ENCODE data around the gene ARMC7. TPM values are rescaled to one million over a fixed set of nuclear protein-coding genes. Genes with fewer than 3 reads are reported as not detected.

The ARMC7 gene
- total and polyA plus RNA-seq, 4 experiments from 2014 or later, result 1.3 to 21.9 (median 11.7) TPM

GRCh38 chr17:75077072-75077495, 32.7 kb upstream of the ARMC7 start:
- Mint-ChIP-seq H3K27ac (peak overlapping the region in 3 of 7 donors; percentile 36 to 76 (median 68)), H3K36me3 (no peaks in the 10 kb centered on the region), H3K4me3 (peak overlapping the region; percentile 41 to 79 (median 68)), H3K27me3 (no peaks in the 10 kb centered on the region), H3K4me1 (peaks cover 0 to 24% (median 11%) of the 10 kb centered on the region in 4 donors), H3K9me3 (no peaks in the 10 kb centered on the region)
- intact Hi-C loops (cut with micrococcal nuclease), result no loop called here
- ChIA-PET CTCF (ENCODE audit: partially characterized antibody) (interaction anchor here (0.7 to 1.7 kb wide), 4 partner anchors 14 to 115 kb away, joined by 3 to 4 read pairs (median 4); partner anchors contain the start of gene MRPL58), POLR2A (ENCODE audit: partially characterized antibody) (interaction anchor here (0.6 to 4.1 kb wide), 5 partner anchors 9 to 908 kb away, joined by 3 to 26 read pairs (median 3); partner anchors contain the start of genes MRPL58 and SLC16A5)
- no peak for DNase-seq
- Histone ChIP-seq H3K27ac (ENCODE audit: low read depth, low read length) (no peak overlapping the region), H3K27me3 (ENCODE audit: insufficient read depth, low read length) (no peaks in the 10 kb centered on the region), H3K4me1 (ENCODE audit: insufficient read depth, low read length) (peaks cover 27% of the 10 kb centered on the region), H3K36me3 (ENCODE audit: insufficient read depth, low read length) (no peaks in the 10 kb centered on the region), H3K4me3 (ENCODE audit: low read length in 2 of 2) (peak overlapping the region in 1 of 2 donors; percentile 27), H3K9me3 (ENCODE audit: control insufficient read depth in 1 of 2, low read length in 2 of 2) (no peaks in the 10 kb centered on the region)

- ChIA-PET POLR2A (ENCODE audit: partially characterized antibody) (interaction anchor here (0.6 to 4.1 kb wide), 8 partner anchors 10 to 907 kb away, joined by 3 to 26 read pairs (median 4); partner anchors contain the start of genes MRPL58 and SLC16A5), CTCF (ENCODE audit: partially characterized antibody) (interaction anchor here (0.8 to 1.7 kb wide), 7 partner anchors 10 to 116 kb away, joined by 3 to 6 read pairs (median 4); partner anchors contain the start of genes MRPL58 and NT5C)
- Histone ChIP-seq H3K9me3 (ENCODE audit: control insufficient read depth in 1 of 2, low read length in 2 of 2) (no peaks in the 10 kb centered on the region), H3K27me3 (ENCODE audit: insufficient read depth, low read length) (no peaks in the 10 kb centered on the region), H3K27ac (ENCODE audit: low read depth, low read length) (peak overlapping the region; percentile 10), H3K4me3 (ENCODE audit: low read length in 2 of 2) (peak overlapping the region in 1 of 2 donors; percentile 27), H3K36me3 (ENCODE audit: insufficient read depth, low read length) (no peaks in the 10 kb centered on the region), H3K4me1 (ENCODE audit: insufficient read depth, low read length) (peaks cover 27% of the 10 kb centered on the region)
- Mint-ChIP-seq H3K27ac (peak overlapping the region in 4 of 7 donors; percentile 36 to 68 (median 58)), H3K36me3 (no peaks in the 10 kb centered on the region), H3K4me3 (peak overlapping the region; percentile 41 to 79 (median 68)), H3K27me3 (no peaks in the 10 kb centered on the region), H3K4me1 (peaks cover 0 to 27% (median 11%) of the 10 kb centered on the region in 4 donors), H3K9me3 (no peaks in the 10 kb centered on the region)
- intact Hi-C loops (cut with micrococcal nuclease), result no loop called here
- DNase-seq, result peak; percentile 23 to 52 (median 46)
Observed at GRCh38 chr17:75077496-75078283, 32.1 kb upstream of the ARMC7 start.

- POLR2A ChIA-PET (ENCODE audit: partially characterized antibody), result interaction anchor here (0.6 to 4.1 kb wide), 6 partner anchors 10 to 66 kb away, joined by 3 to 26 read pairs (median 4); partner anchors contain the start of genes MRPL58 and SLC16A5
- Histone ChIP-seq H3K27me3 (ENCODE audit: insufficient read depth, low read length) (no peaks in the 10 kb centered on the region), H3K36me3 (ENCODE audit: insufficient read depth, low read length) (no peaks in the 10 kb centered on the region), H3K4me3 (ENCODE audit: low read length in 2 of 2) (no peak overlapping the region), H3K4me1 (ENCODE audit: insufficient read depth, low read length) (peaks cover 27% of the 10 kb centered on the region), H3K9me3 (ENCODE audit: control insufficient read depth in 1 of 2, low read length in 2 of 2) (no peaks in the 10 kb centered on the region), H3K27ac (ENCODE audit: low read depth, low read length) (no peak overlapping the region)
- DNase-seq, result no peak
- Mint-ChIP-seq H3K4me1 (peaks cover 0 to 27% (median 11%) of the 10 kb centered on the region in 4 donors), H3K9me3 (no peaks in the 10 kb centered on the region), H3K27me3 (no peaks in the 10 kb centered on the region), H3K4me3 (peak overlapping the region in 1 of 8 donors; percentile 51), H3K27ac (peak overlapping the region in 3 of 7 donors; percentile 36 to 63 (median 41)), H3K36me3 (no peaks in the 10 kb centered on the region)
- CTCF ChIA-PET (ENCODE audit: partially characterized antibody), result interaction anchor here (0.8 to 1.4 kb wide), 6 partner anchors 11 to 117 kb away, joined by 3 to 6 read pairs (median 4); partner anchors contain the start of gene NT5C
- intact Hi-C loops (cut with micrococcal nuclease), result no loop called here
Observed at GRCh38 chr17:75078284-75079022, 31.3 kb upstream of the ARMC7 start.

GRCh38 chr17:75079023-75079373, 30.8 kb upstream of the ARMC7 start:
- CTCF ChIA-PET (ENCODE audit: partially characterized antibody), result interaction anchor here (1.0 to 1.3 kb wide), 3 partner anchors 35 to 118 kb away, joined by 3 to 5 read pairs (median 3); no protein-coding TSS in a partner anchor
- Histone ChIP-seq H3K9me3 (ENCODE audit: control insufficient read depth in 1 of 2, low read length in 2 of 2) (no peaks in the 10 kb centered on the region), H3K4me1 (ENCODE audit: insufficient read depth, low read length) (peaks cover 30% of the 10 kb centered on the region), H3K27ac (ENCODE audit: low read depth, low read length) (no peak overlapping the region), H3K27me3 (ENCODE audit: insufficient read depth, low read length) (no peaks in the 10 kb centered on the region), H3K36me3 (ENCODE audit: insufficient read depth, low read length) (no peaks in the 10 kb centered on the region), H3K4me3 (ENCODE audit: low read length in 2 of 2) (no peak overlapping the region)
- intact Hi-C loops (cut with micrococcal nuclease), result no loop called here
- Mint-ChIP-seq H3K27me3 (no peaks in the 10 kb centered on the region), H3K36me3 (no peaks in the 10 kb centered on the region), H3K27ac (peak overlapping the region in 1 of 7 donors; percentile 41), H3K4me1 (peaks cover 3 to 32% (median 14%) of the 10 kb centered on the region in 4 donors), H3K4me3 (peak overlapping the region in 3 of 8 donors; percentile 2 to 51 (median 8)), H3K9me3 (no peaks in the 10 kb centered on the region)
- DNase-seq, result no peak
- POLR2A ChIA-PET (ENCODE audit: partially characterized antibody), result interaction anchor here (0.6 to 4.1 kb wide), 4 partner anchors 9 to 104 kb away, joined by 3 to 26 read pairs (median 4); partner anchors contain the start of genes MRPL58, SLC16A5 and SUMO2

- Mint-ChIP-seq H3K4me1 (peaks cover 11 to 47% (median 26%) of the 10 kb centered on the region in 4 donors), H3K36me3 (no peaks in the 10 kb centered on the region), H3K4me3 (no peak overlapping the region), H3K9me3 (no peaks in the 10 kb centered on the region), H3K27me3 (no peaks in the 10 kb centered on the region), H3K27ac (peak overlapping the region in 1 of 7 donors; percentile 36)
- no peaks in the 10 kb centered on the region for H3K27me3 ChIP-seq (ENCODE audit: insufficient read depth, low read length)
- ChIA-PET CTCF (ENCODE audit: partially characterized antibody) (interaction anchor here (0.5 to 0.9 kb wide), 2 partner anchors 28 to 87 kb away, joined by 3 read pairs; no protein-coding TSS in a partner anchor), POLR2A (ENCODE audit: partially characterized antibody) (interaction anchor here (0.6 to 1.1 kb wide), 2 partner anchors 14 to 188 kb away, joined by 3 read pairs; no protein-coding TSS in a partner anchor)
- H3K4me3 ChIP-seq (ENCODE audit: low read length in 2 of 2), result no peak overlapping the region
- H3K4me1 ChIP-seq (ENCODE audit: insufficient read depth, low read length), result peaks cover 33% of the 10 kb centered on the region
- H3K27ac ChIP-seq (ENCODE audit: low read depth, low read length), result no peak overlapping the region
- H3K36me3 ChIP-seq (ENCODE audit: insufficient read depth, low read length), result no peaks in the 10 kb centered on the region
- intact Hi-C loops (cut with micrococcal nuclease), result no loop called here
- no peak for DNase-seq
- no peaks in the 10 kb centered on the region for H3K9me3 ChIP-seq (ENCODE audit: control insufficient read depth in 1 of 2, low read length in 2 of 2)
Observed at GRCh38 chr17:75081611-75082540, 27.9 kb upstream of the ARMC7 start.

GRCh38 chr17:75082683-75083082, 27.1 kb upstream of the ARMC7 start:
- H3K4me3 Mint-ChIP-seq, result no peak overlapping the region
- DNase-seq, result no peak
- H3K27me3 Mint-ChIP-seq, result no peaks in the 10 kb centered on the region
- H3K4me3 ChIP-seq (ENCODE audit: low read length in 2 of 2), result no peak overlapping the region
- H3K9me3 ChIP-seq (ENCODE audit: control insufficient read depth in 1 of 2, low read length in 2 of 2), result no peaks in the 10 kb centered on the region
- H3K36me3 ChIP-seq (ENCODE audit: insufficient read depth, low read length), result no peaks in the 10 kb centered on the region
- ChIA-PET POLR2A (ENCODE audit: partially characterized antibody) (interaction anchor here (1.1 kb wide), 1 partner anchor 15 kb away, joined by 3 read pairs; no protein-coding TSS in a partner anchor), CTCF (ENCODE audit: partially characterized antibody) (no interaction called here)
- peaks cover 34% of the 10 kb centered on the region for H3K4me1 ChIP-seq (ENCODE audit: insufficient read depth, low read length)
- H3K36me3 Mint-ChIP-seq, result no peaks in the 10 kb centered on the region
- intact Hi-C loops (cut with micrococcal nuclease), result no loop called here
- peak overlapping the region in 1 of 7 donors; percentile 86 for H3K27ac Mint-ChIP-seq
- no peak overlapping the region for H3K27ac ChIP-seq (ENCODE audit: low read depth, low read length)
- H3K27me3 ChIP-seq (ENCODE audit: insufficient read depth, low read length), result no peaks in the 10 kb centered on the region
- H3K9me3 Mint-ChIP-seq, result no peaks in the 10 kb centered on the region
- peaks cover 15 to 53% (median 29%) of the 10 kb centered on the region in 4 donors for H3K4me1 Mint-ChIP-seq

All from CD4-positive, alpha-beta memory T cell (primary cell).